Right lobe of liver (tissue), 4 donors: ENCODE results near the gene CDH12.

Experiments
- POLR2A ChIP-seq: fragments of 450-650 bp; IDR thresholded peaks from one replicate; pipeline ENCODE4 v1.6.1; 2017; ENCODE audit warnings: antibody characterized with exemption, mild to moderate bottlenecking
- TF ChIP-seq, protein P1 (sequence below), 4 donors: fragments of 200-600 bp in 3 of 4; fragments of 450-650 bp in 1 of 4; IDR thresholded peaks; one replicate each; pipeline versions ENCODE4 v1.5.1 to v1.8.0; 2016 to 2022; ENCODE audit warnings: antibody characterized with exemption in 4 of 4, mild to moderate bottlenecking in 2 of 4
- donor health status: DM: no; HTN: no; CAD: no.
- donor health status: DM: no; HTN: no; CAD: no.
- donor health status: DM: no; HTN: yes; CAD: no.

DNA sequence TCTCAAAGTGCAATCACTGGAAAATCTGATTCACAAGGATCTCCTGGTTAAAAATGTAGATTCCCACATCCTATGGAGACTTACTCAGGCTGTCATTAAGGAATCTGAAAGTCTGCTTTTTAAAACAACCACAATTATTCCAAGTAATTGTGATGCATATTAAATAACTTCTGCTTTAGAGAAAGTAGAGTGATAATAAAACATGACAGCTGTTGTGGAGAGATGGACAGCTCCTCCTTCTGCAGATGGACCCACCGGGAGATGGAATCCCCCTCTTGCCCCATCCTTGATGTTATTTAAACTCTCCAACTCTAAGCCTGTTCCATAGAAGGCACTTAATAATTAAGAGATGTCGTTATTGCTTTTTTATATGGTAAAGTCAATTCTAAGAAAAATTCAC lies 802.2 kb downstream of the CDH12 start:
- TF ChIP-seq, protein P1, sequence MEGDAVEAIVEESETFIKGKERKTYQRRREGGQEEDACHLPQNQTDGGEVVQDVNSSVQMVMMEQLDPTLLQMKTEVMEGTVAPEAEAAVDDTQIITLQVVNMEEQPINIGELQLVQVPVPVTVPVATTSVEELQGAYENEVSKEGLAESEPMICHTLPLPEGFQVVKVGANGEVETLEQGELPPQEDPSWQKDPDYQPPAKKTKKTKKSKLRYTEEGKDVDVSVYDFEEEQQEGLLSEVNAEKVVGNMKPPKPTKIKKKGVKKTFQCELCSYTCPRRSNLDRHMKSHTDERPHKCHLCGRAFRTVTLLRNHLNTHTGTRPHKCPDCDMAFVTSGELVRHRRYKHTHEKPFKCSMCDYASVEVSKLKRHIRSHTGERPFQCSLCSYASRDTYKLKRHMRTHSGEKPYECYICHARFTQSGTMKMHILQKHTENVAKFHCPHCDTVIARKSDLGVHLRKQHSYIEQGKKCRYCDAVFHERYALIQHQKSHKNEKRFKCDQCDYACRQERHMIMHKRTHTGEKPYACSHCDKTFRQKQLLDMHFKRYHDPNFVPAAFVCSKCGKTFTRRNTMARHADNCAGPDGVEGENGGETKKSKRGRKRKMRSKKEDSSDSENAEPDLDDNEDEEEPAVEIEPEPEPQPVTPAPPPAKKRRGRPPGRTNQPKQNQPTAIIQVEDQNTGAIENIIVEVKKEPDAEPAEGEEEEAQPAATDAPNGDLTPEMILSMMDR (IDR thresholded peaks at IDR 0.05) = no peak
- no peak for TF ChIP-seq POLR2A
